Smooth muscle cell (in vitro differentiated cells): ENCODE data around the gene MKI67. TPM values are rescaled to one million over a fixed set of nuclear protein-coding genes. Genes with fewer than 3 reads are reported as not detected.

Source experiments
- DNase-seq: peaks from one replicate; lab custom pipeline; 2025; ENCODE audit not compliant: unreplicated experiment; lab: John Stamatoyannopoulos, UW
- H2AFZ ChIP-seq: fragments of 200-600 bp; sonication (generic); 2 replicates; pipeline ENCODE4 v1.6.0; 2016; ENCODE audit warnings: antibody characterized with exemption, low read depth, mild to moderate bottlenecking
- H3F3A ChIP-seq: fragments of 200-600 bp; sonication (generic); 2 replicates; pipeline ENCODE4 v1.6.0; 2017; ENCODE audit warnings: antibody characterized with exemption, low read depth
- H3K27ac ChIP-seq: fragments of 200-600 bp; sonication (generic); 2 replicates; pipeline ENCODE4 v1.5.1; 2016; ENCODE audit warnings: low read depth, mild to moderate bottlenecking
- H3K27me3 ChIP-seq: fragments of 200-600 bp; sonication (generic); 2 replicates; pipeline ENCODE4 v1.6.1; 2016; ENCODE audit warnings: low read depth, mild to moderate bottlenecking
- H3K36me3 ChIP-seq: fragments of 200-600 bp; sonication (generic); 2 replicates; pipeline ENCODE4 v1.5.1; 2016; ENCODE audit warnings: low read depth
- H3K4me1 ChIP-seq: fragments of 200-600 bp; sonication (generic); 2 replicates; pipeline ENCODE4 v1.5.1; 2016; ENCODE audit warnings: low read depth
- H3K4me2 ChIP-seq: fragments of 200-600 bp; sonication (generic); 2 replicates; pipeline ENCODE4 v1.6.0; 2016; ENCODE audit warnings: mild to moderate bottlenecking
- H3K4me3 ChIP-seq: fragments of 200-600 bp; sonication (generic); 2 replicates; pipeline ENCODE4 v1.5.1; 2016; ENCODE audit warnings: mild to moderate bottlenecking
- H3K79me2 ChIP-seq: fragments of 200-600 bp; sonication (generic); 2 replicates; pipeline ENCODE4 v1.6.0; 2016; ENCODE audit warnings: low read depth, mild to moderate bottlenecking
- H3K9ac ChIP-seq: fragments of 200-600 bp; sonication (generic); 2 replicates; pipeline ENCODE4 v1.6.0; 2016; ENCODE audit warnings: low read depth
- H3K9me3 ChIP-seq: fragments of 200-600 bp; sonication (generic); replicated peaks from 2 replicates; pipeline ENCODE4 v1.5.1; 2016; ENCODE audit warnings: low read depth
- H4K20me1 ChIP-seq: fragments of 200-600 bp; sonication (generic); 2 replicates; pipeline ENCODE4 v1.6.0; 2016; ENCODE audit warnings: low read depth
- CTCF ChIP-seq: fragments of 200-600 bp; sonication (generic); IDR thresholded peaks from 2 replicates; pipeline ENCODE4 v1.5.1; 2017; ENCODE audit warnings: borderline replicate concordance, mild to moderate bottlenecking, antibody characterized with exemption; ENCODE audit not compliant: insufficient read depth, poor library complexity, severe bottlenecking
- WGBS: methylation state at CpG from one replicate; pipeline ENCODE4 v1.1.7; 2016; ENCODE audit warnings: low lambda C conversion rate; 5-methylcytosine and 5-hydroxymethylcytosine counted together
- polyA plus RNA-seq: library from polyadenylated mRNA; unstranded; fragments of >200 nt; fragmentation: Nextera tagmentation; extraction: Ambion mirVana; gene quantifications from 2 replicates; pipeline ENCODE4 v1.2.1, GENCODE V29; 2016
- total RNA-seq: library from RNA; depleted of rRNA; stranded (reverse); fragments of >200 nt; gene quantifications from 2 replicates; pipeline ENCODE4 v1.2.3, GENCODE V29; 2014

MKI67 gene
- total and polyA plus RNA-seq, 2 experiments from 2014 or later: 7.9 to 10.8 TPM

GRCh38 chr10:128053356-128053755 is 72.9 kb downstream of the MKI67 start:
- Histone ChIP-seq H3F3A (peaks cover 4% of the 10 kb centered on the region), H2AFZ (no peak overlapping the region), H3K4me2 (no peak overlapping the region), H3K27ac (no peak overlapping the region), H3K9me3 (no peaks in the 10 kb centered on the region), H3K79me2 (no peaks in the 10 kb centered on the region), H3K36me3 (no peaks in the 10 kb centered on the region), H3K9ac (no peak overlapping the region), H4K20me1 (peaks cover 7% of the 10 kb centered on the region), H3K27me3 (no peaks in the 10 kb centered on the region), H3K4me3 (no peak overlapping the region), H3K4me1 (no peaks in the 10 kb centered on the region)
- DNase-seq: no peak
- no peak for TF ChIP-seq CTCF
- WGBS: 98% methylated on average over 7 of the region's 7 CpGs

- Histone ChIP-seq H4K20me1 (peaks cover 7% of the 10 kb centered on the region), H3K4me3 (no peak overlapping the region), H3K9ac (no peak overlapping the region), H3K4me1 (peaks cover 5% of the 10 kb centered on the region), H2AFZ (no peak overlapping the region), H3K27me3 (no peaks in the 10 kb centered on the region), H3K4me2 (no peak overlapping the region), H3K9me3 (no peaks in the 10 kb centered on the region), H3K79me2 (no peaks in the 10 kb centered on the region), H3F3A (peaks cover 4% of the 10 kb centered on the region), H3K27ac (no peak overlapping the region), H3K36me3 (no peaks in the 10 kb centered on the region)
- no peak for DNase-seq
- WGBS: 93% methylated on average over 7 of the region's 7 CpGs
- TF ChIP-seq CTCF: no peak
Observed at GRCh38 chr10:128052696-128053095, 73.5 kb downstream of the MKI67 start.

GRCh38 chr10:128051548-128051947 is 74.7 kb downstream of the MKI67 start:
- WGBS: 94% methylated on average over 5 of the region's 5 CpGs
- Histone ChIP-seq H3K4me3 (no peak overlapping the region), H3K79me2 (no peaks in the 10 kb centered on the region), H3K9ac (no peak overlapping the region), H4K20me1 (peaks cover 7% of the 10 kb centered on the region), H3K4me2 (no peak overlapping the region), H3K36me3 (no peaks in the 10 kb centered on the region), H3K27me3 (no peaks in the 10 kb centered on the region), H3K4me1 (peaks cover 10% of the 10 kb centered on the region), H2AFZ (no peak overlapping the region), H3K27ac (no peak overlapping the region), H3F3A (peaks cover 4% of the 10 kb centered on the region), H3K9me3 (no peaks in the 10 kb centered on the region)
- DNase-seq: no peak
- TF ChIP-seq CTCF: no peak

- H3K4me3 ChIP-seq: no peak overlapping the region
- no peak overlapping the region for H3K4me2 ChIP-seq
- peaks cover 7% of the 10 kb centered on the region for H4K20me1 ChIP-seq
- H2AFZ ChIP-seq: no peak overlapping the region
- no peaks in the 10 kb centered on the region for H3K27me3 ChIP-seq
- no peak for TF ChIP-seq CTCF
- no peak overlapping the region for H3K27ac ChIP-seq
- H3K36me3 ChIP-seq: no peaks in the 10 kb centered on the region
- no peak for DNase-seq
- H3K79me2 ChIP-seq: no peaks in the 10 kb centered on the region
- no peak overlapping the region for H3K9ac ChIP-seq
- H3F3A ChIP-seq: peaks cover 4% of the 10 kb centered on the region
- H3K9me3 ChIP-seq: no peaks in the 10 kb centered on the region
- H3K4me1 ChIP-seq: peaks cover 10% of the 10 kb centered on the region
Observed at GRCh38 chr10:128050936-128051335, 75.3 kb downstream of the MKI67 start.
